NCI-H128 (cell line): ENCODE results near the gene CYS1.
"Not testable (repeated sequence)": the region's sequence is repeated elsewhere in the genome, so short reads cannot be mapped to it uniquely, and the experiment has no call there.

Experiments
- DNase-seq: peaks from one replicate; lab custom pipeline; 2025; ENCODE audit not compliant: unreplicated experiment; lab: John Stamatoyannopoulos, UW

Gene CYS1

DNA sequence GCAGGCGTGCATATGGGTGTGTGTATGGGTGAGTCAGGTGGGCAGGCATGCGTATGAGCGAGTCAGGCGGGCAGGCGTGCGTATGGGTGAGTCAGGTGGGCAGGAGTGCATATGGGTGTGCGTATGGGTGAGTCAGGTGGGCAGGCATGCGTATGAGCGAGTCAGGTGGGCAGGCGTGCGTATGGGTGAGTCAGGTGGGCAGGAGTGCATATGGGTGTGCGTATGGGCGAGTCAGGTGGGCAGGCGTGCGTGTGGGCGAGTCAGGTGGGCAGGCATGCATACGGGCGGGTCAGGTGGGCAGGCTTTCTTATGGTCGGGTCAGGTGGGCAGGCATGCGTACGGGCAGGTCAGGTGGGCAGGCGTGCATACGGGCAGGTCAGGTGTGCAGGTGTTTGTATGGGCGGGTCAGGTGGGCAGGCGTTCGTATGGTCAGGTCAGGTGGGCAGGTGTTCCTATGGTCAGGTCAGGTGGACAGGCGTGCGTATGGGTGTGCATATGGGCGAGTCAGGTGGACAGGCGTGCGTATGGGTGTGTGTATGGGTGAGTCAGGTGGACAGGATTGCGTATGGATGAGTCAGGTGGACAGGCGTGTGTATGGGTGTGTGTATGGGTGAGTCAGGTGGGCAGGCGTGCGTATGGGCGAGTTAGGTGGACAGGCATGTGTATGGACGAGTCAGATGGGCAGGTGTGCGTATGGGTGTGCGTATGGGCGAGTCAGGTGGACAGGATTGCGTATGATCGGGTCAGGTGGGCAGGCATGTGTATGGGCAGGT lies 65.6 kb downstream of the CYS1 start:
- no peak for DNase-seq

DNA sequence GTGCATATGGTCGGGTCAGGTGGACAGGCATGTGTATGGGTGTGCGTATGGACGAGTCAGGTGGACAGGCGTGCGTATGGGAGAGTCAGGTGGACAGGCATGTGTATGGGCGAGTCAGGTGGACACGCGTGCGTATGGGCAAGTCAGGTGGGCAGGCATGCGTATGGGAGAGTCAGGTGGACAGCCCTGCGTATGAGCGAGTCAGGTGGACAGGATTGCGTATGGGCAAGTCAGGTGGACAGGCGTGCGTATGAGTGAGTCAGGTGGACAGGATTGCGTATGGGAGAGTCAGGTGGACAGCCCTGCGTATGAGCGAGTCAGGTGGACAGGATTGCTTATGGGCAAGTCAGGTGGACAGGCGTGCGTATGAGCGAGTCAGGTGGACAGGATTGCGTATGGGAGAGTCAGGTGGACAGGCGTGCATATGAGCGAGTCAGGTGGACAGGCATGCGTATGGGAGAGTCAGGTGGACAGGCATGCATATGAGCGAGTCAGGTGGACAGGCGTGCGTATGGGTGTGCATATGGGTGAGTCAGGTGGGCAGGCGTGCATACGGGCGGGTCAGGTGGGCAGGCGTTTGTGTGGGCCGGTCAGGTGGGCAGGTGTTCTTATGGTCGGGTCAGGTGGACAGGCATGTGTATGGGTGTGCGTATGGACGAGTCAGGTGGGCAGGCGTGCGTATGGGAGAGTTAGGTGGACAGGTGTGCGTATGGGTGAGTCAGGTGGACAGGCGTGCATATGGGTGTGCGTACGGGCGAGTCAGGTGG lies 66.4 kb downstream of the CYS1 start:
- DNase-seq, result not testable (repeated sequence)

DNA sequence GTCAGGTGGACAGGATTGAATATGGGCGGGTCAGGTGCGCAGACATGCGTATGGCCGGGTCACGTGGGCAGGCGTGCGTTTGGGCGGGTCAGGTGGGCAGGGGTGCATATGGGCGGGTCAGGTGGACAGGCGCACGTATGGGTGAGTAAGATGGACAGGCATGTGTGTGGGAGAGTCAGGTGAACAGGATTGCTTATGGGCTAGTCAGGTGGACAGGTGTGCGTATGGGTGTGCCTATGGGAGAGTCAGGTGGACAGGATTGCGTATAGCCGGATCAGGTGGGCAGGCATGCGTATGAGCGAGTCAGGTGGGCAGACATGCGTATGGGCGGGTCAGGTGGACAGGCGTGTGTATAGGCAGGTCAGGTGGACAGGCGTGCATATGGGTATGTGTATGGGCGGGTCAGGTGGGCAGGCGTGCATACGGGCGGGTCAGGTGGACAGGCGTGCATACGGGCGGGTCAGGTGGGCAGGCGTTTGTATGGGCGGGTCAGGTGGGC lies 67.2 kb downstream of the CYS1 start:
- DNase-seq, result no peak

DNA sequence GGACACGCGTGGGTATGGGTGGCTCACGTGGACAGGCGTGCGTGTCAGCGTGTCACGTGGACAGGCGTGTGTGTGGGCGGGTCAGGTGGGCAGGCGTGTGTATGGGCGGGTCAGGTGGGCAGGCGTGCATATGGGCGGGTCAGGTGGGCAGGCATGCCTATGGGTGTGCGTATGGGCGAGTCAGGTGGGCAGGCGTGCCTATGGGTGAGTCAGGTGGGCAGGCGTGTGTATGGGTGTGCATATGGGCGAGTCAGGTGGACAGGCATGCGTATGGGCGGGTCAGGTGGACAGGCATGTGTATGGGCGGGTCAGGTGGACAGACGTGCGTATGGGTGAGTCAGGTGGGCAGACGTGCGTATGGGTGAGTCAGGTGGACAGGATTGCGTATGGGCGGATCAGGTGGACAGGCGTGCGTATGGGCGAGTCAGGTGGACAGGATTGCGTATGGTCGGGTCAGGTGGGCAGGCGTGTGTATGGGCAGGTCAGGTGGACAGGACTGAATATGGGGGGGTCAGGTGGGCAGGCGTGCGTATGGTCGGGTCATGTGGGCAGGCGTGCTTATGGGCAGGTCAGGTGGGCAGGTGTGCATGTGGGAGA lies 67.7 kb downstream of the CYS1 start:
- DNase-seq, result not testable (repeated sequence)

DNA sequence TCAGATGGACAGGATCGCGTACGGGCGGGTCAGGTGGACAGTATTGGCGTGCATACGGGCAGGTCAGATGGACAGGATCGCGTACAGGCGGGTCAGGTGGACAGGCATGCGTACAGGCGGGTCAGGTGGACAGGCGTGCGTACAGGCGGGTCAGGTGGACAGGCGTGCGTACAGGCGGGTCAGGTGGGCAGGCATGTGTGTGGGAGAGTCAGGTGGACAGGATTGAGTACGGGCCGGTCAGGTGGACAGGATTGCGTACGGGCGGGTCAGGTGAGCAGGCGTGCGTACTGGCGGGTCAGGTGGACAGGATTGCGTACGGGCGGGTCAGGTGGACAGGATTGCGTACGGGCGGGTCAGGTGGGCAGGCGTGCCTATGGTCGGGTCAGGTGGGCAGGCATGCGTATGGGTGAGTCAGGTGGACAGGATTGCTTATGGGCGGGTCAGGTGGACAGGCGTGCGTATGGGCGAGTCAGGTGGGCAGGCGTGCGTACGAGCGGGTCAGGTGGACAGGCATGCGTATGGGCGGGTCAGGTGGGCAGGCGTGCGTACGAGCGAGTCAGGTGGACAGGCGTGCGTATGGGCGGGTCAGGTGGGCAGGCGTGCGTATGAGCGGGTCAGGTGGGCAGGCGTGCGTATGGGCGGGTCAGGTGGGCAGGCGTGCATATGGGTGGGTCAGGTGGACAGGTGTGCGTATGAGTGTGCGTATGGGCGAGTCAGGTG lies 68.4 kb downstream of the CYS1 start:
- not testable (repeated sequence) for DNase-seq

DNA sequence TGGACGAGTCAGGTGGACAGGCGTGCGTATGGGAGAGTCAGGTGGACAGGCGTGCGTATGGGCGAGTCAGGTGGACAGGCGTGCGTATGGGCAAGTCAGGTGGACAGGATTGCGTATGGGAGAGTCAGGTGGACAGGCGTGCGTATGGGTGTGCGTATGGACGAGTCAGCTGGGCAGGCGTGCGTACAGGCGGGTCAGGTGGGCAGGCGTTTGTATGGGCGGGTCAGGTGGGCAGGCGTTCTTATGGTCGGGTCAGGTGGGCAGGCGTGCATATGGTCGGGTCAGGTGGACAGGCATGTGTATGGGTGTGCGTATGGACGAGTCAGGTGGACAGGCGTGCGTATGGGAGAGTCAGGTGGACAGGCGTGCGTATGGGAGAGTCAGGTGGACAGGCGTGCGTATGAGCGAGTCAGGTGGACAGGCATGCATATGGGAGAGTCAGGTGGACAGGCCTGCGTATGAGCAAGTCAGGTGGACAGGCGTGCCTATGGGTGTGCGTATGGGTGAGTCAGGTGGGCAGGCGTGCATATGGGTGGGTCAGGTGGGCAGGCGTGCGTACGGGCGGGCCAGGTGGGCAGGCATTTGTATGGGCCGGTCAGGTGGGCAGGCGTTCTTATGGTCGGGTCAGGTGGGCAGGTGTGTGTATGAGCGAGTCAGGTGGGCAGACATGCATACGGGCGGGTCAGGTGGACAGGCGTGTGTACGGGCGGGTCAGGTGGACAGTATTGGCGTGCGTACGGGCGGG lies 69.2 kb downstream of the CYS1 start:
- DNase-seq, result not testable (repeated sequence)

DNA sequence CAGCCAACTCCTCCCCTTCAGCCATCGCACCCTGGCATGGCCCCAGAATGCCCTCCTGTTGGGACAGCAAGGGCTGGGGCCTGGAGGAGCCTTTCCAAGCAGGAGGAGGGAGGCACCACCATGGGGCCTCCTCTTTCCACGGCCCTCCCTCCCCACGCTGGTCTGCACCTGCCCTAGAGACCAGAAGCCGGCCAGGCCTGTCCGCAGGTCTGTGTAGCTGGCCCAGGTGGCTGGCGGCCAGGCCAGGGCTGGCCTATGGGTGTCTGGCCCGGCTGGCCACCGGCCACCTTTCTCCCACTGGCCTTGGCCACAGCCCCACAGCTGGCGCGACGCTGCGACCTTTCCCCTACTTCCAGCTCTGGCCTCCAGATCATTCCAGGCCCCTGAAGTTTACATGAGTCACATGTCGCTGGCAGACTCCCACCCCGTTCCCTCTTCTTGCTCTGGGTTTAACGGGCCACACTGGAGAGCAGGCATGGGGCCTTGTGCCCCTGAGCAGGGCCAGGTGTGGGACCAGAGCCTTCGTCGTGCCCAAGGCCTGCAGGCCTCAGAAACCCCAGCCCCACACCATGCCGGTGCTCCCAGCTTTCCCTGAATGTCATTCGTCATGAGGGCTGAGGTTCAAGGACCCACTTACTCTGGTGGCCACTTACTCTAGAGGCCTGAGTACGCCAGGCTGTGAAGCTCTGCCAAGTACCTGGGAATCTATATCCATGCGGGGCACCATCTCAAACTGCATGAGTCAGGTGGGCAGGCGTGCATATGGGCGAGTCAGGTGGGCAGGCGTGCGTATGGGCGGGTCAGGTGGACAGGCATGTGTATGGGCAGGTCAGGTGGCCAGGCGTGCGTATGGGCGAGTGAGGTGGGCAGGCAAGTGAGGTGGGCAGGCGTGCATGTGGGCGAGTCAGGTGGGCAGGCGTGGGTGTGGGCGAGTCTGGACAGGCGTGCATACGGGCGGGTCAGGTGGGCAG lies 70.1 kb downstream of the CYS1 start:
- DNase-seq, result no peak

DNA sequence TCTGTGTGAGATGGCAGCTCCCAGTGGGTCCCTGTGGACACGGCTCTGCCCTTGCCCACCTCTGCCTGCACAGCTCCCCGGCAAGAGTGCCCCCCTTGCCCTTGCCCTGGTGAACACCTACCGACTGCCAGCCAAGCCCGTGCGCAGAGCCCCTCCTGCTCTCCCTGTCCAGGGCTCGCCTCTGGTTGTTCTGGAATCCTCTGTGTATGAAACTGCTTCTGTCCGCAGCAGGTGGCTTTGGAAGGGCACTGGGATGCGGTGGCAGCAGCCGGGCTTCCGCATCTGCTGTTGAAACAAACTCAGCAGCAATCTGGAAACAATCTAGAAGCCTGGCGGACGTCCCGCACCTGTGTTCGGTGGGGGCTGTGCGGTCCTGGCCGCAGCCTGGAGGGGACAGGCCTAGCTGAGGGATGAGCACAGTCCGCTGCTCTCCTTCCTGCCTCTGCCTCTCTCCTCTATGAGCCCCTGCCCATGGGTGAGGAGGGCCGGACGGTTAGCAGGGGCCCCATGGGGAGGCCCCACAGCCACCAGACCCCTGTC lies 70.9 kb downstream of the CYS1 start:
- DNase-seq, result no peak

DNA sequence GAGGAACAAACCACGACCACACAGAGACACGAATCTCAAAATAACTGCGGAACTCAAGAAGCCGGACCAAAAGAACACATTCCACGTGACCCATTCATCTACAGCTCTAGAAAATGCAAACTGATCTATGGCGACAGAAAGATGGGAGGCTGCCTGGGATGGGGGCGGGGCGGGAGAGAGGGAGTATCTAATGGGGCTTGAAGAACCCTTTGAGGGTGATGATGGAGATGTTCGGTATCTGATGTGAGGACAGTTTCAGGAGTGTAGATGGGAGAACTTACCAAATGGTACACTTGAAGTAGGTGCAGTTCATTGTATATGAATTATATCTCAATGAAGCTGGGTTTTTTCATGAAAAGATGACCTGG lies 71.4 kb downstream of the CYS1 start:
- no peak for DNase-seq

DNA sequence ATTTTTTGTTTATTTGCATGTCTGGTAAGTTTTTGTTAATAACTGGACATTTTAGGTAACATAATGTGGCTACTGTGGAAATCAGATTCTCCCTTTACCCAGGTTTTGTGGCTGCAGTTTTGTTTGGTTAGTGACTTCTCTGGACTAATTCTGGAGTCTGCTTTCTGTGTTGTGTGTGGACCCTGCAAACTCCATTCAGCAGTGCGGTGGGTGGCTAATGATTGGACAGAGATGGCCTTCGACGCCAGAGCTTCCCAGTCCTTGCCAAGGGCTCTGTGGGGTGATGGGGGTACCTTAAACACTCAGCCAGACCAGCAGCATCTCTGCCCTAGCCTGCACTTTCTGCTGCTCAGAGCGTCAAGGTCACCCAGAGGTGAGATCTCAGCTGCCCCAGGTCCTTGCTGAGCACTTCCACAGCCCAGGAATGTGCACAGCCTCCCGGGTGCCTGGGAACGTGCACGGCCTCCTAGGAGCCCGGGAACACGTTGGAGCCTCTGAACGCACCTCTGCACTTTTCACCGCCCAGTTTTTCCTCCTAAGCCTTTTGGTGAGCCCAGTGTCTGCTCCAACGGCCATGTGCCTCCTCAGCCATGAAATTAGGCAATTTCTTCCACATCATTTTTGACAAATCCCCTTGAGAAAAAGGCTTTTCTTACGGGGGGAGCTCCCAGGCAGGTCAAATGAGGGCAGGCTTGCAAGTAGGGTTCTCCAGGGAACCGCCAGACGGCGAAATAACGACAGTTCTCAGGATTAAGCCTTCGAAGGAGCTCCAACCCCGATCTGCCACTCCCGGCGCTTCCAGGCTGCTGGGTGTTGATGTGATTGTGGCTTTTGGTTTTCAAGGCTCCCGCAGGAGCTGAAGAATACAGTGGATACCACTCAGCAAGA lies 72.0 kb downstream of the CYS1 start:
- no peak for DNase-seq

DNA sequence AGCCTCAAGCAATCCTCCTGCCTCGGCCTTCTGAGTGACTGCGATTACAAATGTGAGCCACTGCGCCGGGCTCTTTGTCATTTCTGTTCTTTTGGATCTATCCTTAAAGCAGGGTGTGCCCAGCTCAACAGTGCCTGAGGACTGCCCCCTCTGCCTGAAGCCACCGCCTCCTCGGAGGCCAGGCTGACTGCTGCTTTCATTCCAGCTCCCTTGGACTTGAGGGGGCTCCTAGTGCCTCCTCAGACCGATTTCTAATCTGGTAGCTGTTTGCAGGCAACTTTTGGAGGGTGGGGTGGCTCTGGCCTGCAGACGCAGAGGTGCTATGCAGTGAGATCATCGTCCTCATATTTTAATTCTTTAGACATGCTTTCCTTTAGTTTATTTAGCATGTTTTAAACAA lies 72.8 kb downstream of the CYS1 start:
- DNase-seq, result no peak
